H1 (cell line): ENCODE results near the gene ASIC2. TPM values are rescaled to one million over a fixed set of nuclear protein-coding genes. Genes with fewer than 3 reads are reported as not detected.

Experiments used
- CTCF ChIA-PET: fragments of 300-600 bp; sonication (Branson Sonifier 250); formaldehyde crosslinking; loops from one replicate; lab custom pipeline; 2021; ENCODE audit not compliant: partially characterized antibody; lab: Charles Lee
- POLR2A ChIA-PET: fragments of 300-600 bp; sonication (Branson Sonifier 250); formaldehyde crosslinking; loops from one replicate; lab custom pipeline; 2021; ENCODE audit warnings: inconsistent platforms; ENCODE audit not compliant: partially characterized antibody; lab: Charles Lee
- DNase-seq, 2 experiments: peaks; one replicate each; pipeline versions ENCODE4 v3.0.0 to v3.0.0-alpha.2; 2010 to 2022; ENCODE audit warnings: low spot score in 2 of 2, low read depth in 1 of 2, mixed read lengths in 1 of 2
- FAIRE-seq: peaks from 2 replicates; lab custom pipeline; 2011; peaks lifted over from hg19 to GRCh38; lab: Jason Lieb, UNC
- H2AFZ ChIP-seq: 2 replicates; pipeline ENCODE4 v1.8.1; 2012; ENCODE audit warnings: low read length, inconsistent platforms
- H2AK5ac ChIP-seq: 2 replicates; pipeline ENCODE4 v1.6.1; 2013; ENCODE audit warnings: low read depth, low read length
- H2BK120ac ChIP-seq: replicated peaks from 2 replicates; pipeline ENCODE3; 2013; ENCODE audit warnings: low read depth, low read length, inconsistent platforms
- H2BK12ac ChIP-seq: 2 replicates; pipeline ENCODE4 v1.6.1; 2013; ENCODE audit warnings: low read depth, low read length
- H2BK15ac ChIP-seq: 2 replicates; pipeline ENCODE4 v1.6.1; 2013; ENCODE audit warnings: low read length
- H2BK20ac ChIP-seq: 2 replicates; pipeline ENCODE4 v1.6.1; 2013; ENCODE audit warnings: low read length
- H2BK5ac ChIP-seq: 2 replicates; pipeline ENCODE4 v1.6.1; 2013; ENCODE audit warnings: low read depth, low read length
- H3K14ac ChIP-seq: 2 replicates; pipeline ENCODE4 v1.6.1; 2013; ENCODE audit warnings: inconsistent platforms; ENCODE audit not compliant: insufficient read length
- H3K18ac ChIP-seq: 2 replicates; pipeline ENCODE4 v1.6.1; 2013; ENCODE audit warnings: low read length; ENCODE audit errors: extremely low read depth
- H3K23ac ChIP-seq: 2 replicates; pipeline ENCODE4 v1.6.1; 2013; ENCODE audit warnings: inconsistent platforms; ENCODE audit not compliant: insufficient read length
- H3K23me2 ChIP-seq: 2 replicates; pipeline ENCODE4 v1.6.1; 2013; ENCODE audit warnings: low read depth, low read length
- H3K27ac ChIP-seq: 2 replicates; pipeline ENCODE4 v1.6.1; 2011; ENCODE audit warnings: low read depth, low read length, inconsistent platforms
- H3K27me3 ChIP-seq, 4 experiments: replicated peaks in 1 of 4; 1 replicate in 1 of 4; 2 replicates in 3 of 4; pipeline versions ENCODE4 v1.6.1 to v1.8.1; 2011 to 2013; ENCODE audit warnings: low read length in 3 of 4, mild to moderate bottlenecking in 3 of 4, inconsistent platforms in 2 of 4, mixed read lengths in 2 of 4, moderate library complexity in 1 of 4; ENCODE audit not compliant: control insufficient read depth in 3 of 4, insufficient read depth in 3 of 4; ENCODE audit errors: extremely low read depth in 1 of 4
- H3K36me3 ChIP-seq, 4 experiments: 2 replicates each; pipeline versions ENCODE4 v1.6.1 to v1.8.1; 2011 to 2013; ENCODE audit warnings: mild to moderate bottlenecking in 4 of 4, low read length in 3 of 4, moderate library complexity in 2 of 4, control low read depth in 1 of 4, inconsistent platforms in 1 of 4; ENCODE audit not compliant: insufficient read depth in 4 of 4, control insufficient read depth in 2 of 4
- H3K4ac ChIP-seq: replicated peaks from 2 replicates; pipeline ENCODE3; 2013; ENCODE audit warnings: low read length, low read depth, mixed read lengths, inconsistent platforms; ENCODE audit not compliant: insufficient read length
- H3K4me1 ChIP-seq, 4 experiments: replicated peaks in 1 of 4; 1 replicate in 1 of 4; 2 replicates in 3 of 4; pipeline versions ENCODE4 v1.6.1 to v1.8.1; 2011 to 2013; ENCODE audit warnings: low read length in 3 of 4, inconsistent platforms in 2 of 4, mixed read lengths in 1 of 4; ENCODE audit not compliant: insufficient read depth in 4 of 4, control insufficient read depth in 3 of 4
- H3K4me2 ChIP-seq, 2 experiments: 2 replicates each; pipeline versions ENCODE4 v1.6.1 to v1.8.1; 2011 to 2013; ENCODE audit warnings: low read depth in 2 of 2, low read length in 2 of 2, control low read depth in 1 of 2, inconsistent platforms in 1 of 2, mild to moderate bottlenecking in 1 of 2; ENCODE audit not compliant: insufficient read depth in 1 of 2
- H3K4me3 ChIP-seq, 4 experiments: fragments of 200-600, 300-600 bp in 1 of 4; sonication (generic), shearing (Covaris generic), sonication (Bioruptor Twin) in 1 of 4; 2 replicates each; pipeline versions ENCODE4 v1.5.1 to v1.8.1; 2011 to 2016; ENCODE audit warnings: low read length in 4 of 4, low read depth in 3 of 4, control low read depth in 2 of 4, inconsistent platforms in 2 of 4, mild to moderate bottlenecking in 2 of 4, mixed read lengths in 1 of 4, moderate library complexity in 1 of 4; ENCODE audit not compliant: insufficient read depth in 2 of 4; ENCODE audit errors: extremely low read depth in 1 of 4
- H3K56ac ChIP-seq: replicated peaks from 2 replicates; pipeline ENCODE3; 2013; ENCODE audit warnings: low read depth, mild to moderate bottlenecking, mixed read lengths, low read length, inconsistent platforms; ENCODE audit not compliant: insufficient read length
- H3K79me1 ChIP-seq: 2 replicates; pipeline ENCODE4 v1.6.1; 2013; ENCODE audit warnings: low read depth, low read length, control low read depth
- H3K79me2 ChIP-seq, 2 experiments: 2 replicates each; pipeline versions ENCODE4 v1.6.1 to v1.8.1; 2012 to 2013; ENCODE audit warnings: low read length in 2 of 2, mild to moderate bottlenecking in 2 of 2, inconsistent platforms in 1 of 2; ENCODE audit not compliant: insufficient read depth in 2 of 2, control insufficient read depth in 1 of 2
- H3K9ac ChIP-seq, 4 experiments: replicated peaks in 1 of 4; 1 replicate in 1 of 4; 2 replicates in 3 of 4; pipeline versions ENCODE4 v1.6.1 to v1.8.1; 2011 to 2013; ENCODE audit warnings: low read depth in 3 of 4, low read length in 3 of 4, control low read depth in 2 of 4, mild to moderate bottlenecking in 2 of 4, moderate library complexity in 2 of 4, inconsistent platforms in 1 of 4; ENCODE audit errors: extremely low read depth in 1 of 4
- H3K9me3 ChIP-seq, 2 experiments: 2 replicates each; pipeline versions ENCODE4 v1.6.1 to v1.8.1; 2012 to 2013; ENCODE audit warnings: mild to moderate bottlenecking in 2 of 2, moderate library complexity in 2 of 2, control low read depth in 1 of 2, inconsistent platforms in 1 of 2, low read depth in 1 of 2, low read length in 1 of 2, mixed read lengths in 1 of 2; ENCODE audit not compliant: insufficient read depth in 2 of 2
- H4K20me1 ChIP-seq, 2 experiments: replicated peaks in 1 of 2; 2 replicates each; pipeline versions ENCODE3 to v1.8.1; 2011 to 2013; ENCODE audit warnings: inconsistent platforms in 2 of 2, low read length in 2 of 2, mild to moderate bottlenecking in 1 of 2; ENCODE audit not compliant: insufficient read depth in 2 of 2, control insufficient read depth in 1 of 2
- H4K5ac ChIP-seq: 2 replicates; pipeline ENCODE4 v1.6.1; 2013; ENCODE audit warnings: low read length, low read depth, mixed read lengths, inconsistent platforms; ENCODE audit not compliant: insufficient read length
- H4K8ac ChIP-seq: 2 replicates; pipeline ENCODE4 v1.8.0; 2013; ENCODE audit warnings: mild to moderate bottlenecking, moderate library complexity, low read length, inconsistent platforms; ENCODE audit not compliant: insufficient read depth; ENCODE audit errors: extremely low read depth
- H4K91ac ChIP-seq: replicated peaks from 2 replicates; pipeline ENCODE3; 2013; ENCODE audit warnings: low read length, mixed read lengths, inconsistent platforms; ENCODE audit not compliant: insufficient read length
- BACH1 ChIP-seq: IDR thresholded peaks from 2 replicates; pipeline ENCODE4 v1.6.1; 2012; ENCODE audit warnings: low read length, improper control_type of control experiment
- BCL11A ChIP-seq, 2 experiments: IDR thresholded peaks; one replicate each; pipeline ENCODE4 v1.6.1; 2011; ENCODE audit warnings: low read depth in 2 of 2, low read length in 2 of 2, mild to moderate bottlenecking in 2 of 2
- EP300 ChIP-seq, 2 experiments: IDR thresholded peaks; 1 replicate in 1 of 2; 2 replicates in 1 of 2; pipeline ENCODE4 v1.6.1; 2011 to 2012; ENCODE audit warnings: low read depth in 2 of 2, low read length in 2 of 2, mild to moderate bottlenecking in 2 of 2, borderline replicate concordance in 1 of 2, inconsistent platforms in 1 of 2, moderate library complexity in 1 of 2
- EZH2 ChIP-seq: fragments of 200-600 bp; sonication (generic); IDR thresholded peaks from 2 replicates; pipeline ENCODE4 v1.7.1; 2012; ENCODE audit warnings: low read depth, mild to moderate bottlenecking, moderate library complexity, low read length, inconsistent platforms; ENCODE audit not compliant: severe bottlenecking
- JUND ChIP-seq: IDR thresholded peaks from 2 replicates; pipeline ENCODE4 v1.6.1; 2011; ENCODE audit warnings: mild to moderate bottlenecking, improper control_type of control experiment, low read length
- KDM4A ChIP-seq: IDR thresholded peaks from one replicate; pipeline ENCODE4 v1.7.1; 2012; ENCODE audit warnings: low read depth, mild to moderate bottlenecking, moderate library complexity, low read length, inconsistent platforms; ENCODE audit not compliant: severe bottlenecking
- POU5F1 ChIP-seq: IDR thresholded peaks from 2 replicates; pipeline ENCODE4 v1.6.1; 2011; ENCODE audit warnings: low read depth, mild to moderate bottlenecking, low read length, moderate library complexity
- RFX5 ChIP-seq: IDR thresholded peaks from 2 replicates; pipeline ENCODE4 v1.6.1; 2011; ENCODE audit warnings: low read depth, low read length, improper control_type of control experiment, borderline replicate concordance
- SP4 ChIP-seq: IDR thresholded peaks from 2 replicates; pipeline ENCODE4 v1.6.1; 2012; ENCODE audit warnings: low read length, inconsistent platforms
- SUZ12 ChIP-seq: fragments of 200-600 bp; sonication (generic); IDR thresholded peaks from 2 replicates; pipeline ENCODE4 v1.6.1; 2012; ENCODE audit warnings: mild to moderate bottlenecking, inconsistent platforms, low read length, moderate library complexity, mixed read lengths
- TBP ChIP-seq: IDR thresholded peaks from 2 replicates; pipeline ENCODE4 v1.6.1; 2011; ENCODE audit warnings: low read depth, low read length, improper control_type of control experiment
- TCF12 ChIP-seq: IDR thresholded peaks from 2 replicates; pipeline ENCODE4 v1.6.1; 2011; ENCODE audit warnings: low read depth, mild to moderate bottlenecking, low read length
- WGBS, 2 experiments: shearing (Covaris generic) in 1 of 2; methylation state at CpG; one replicate each; pipeline versions ENCODE4 v1.1.6 to v1.1.7; 2013 to 2015; ENCODE audit warnings: low lambda C conversion rate in 2 of 2, mixed read lengths in 2 of 2, inconsistent platforms in 1 of 2, low coverage in 1 of 2, missing lambda C conversion rate in 1 of 2; ENCODE audit not compliant: insufficient replicate concordance in 2 of 2, insufficient coverage in 1 of 2, insufficient read length in 1 of 2; ENCODE audit errors: extremely low coverage in 1 of 2, missing lambda C conversion rate in 1 of 2; 5-methylcytosine and 5-hydroxymethylcytosine counted together
- polyA plus RNA-seq, 7 experiments: library from polyadenylated mRNA; depleted of rRNA in 3 of 7; stranded (reverse) in 5 of 7; unstranded in 2 of 7; fragments of >200 nt in 5 of 7; fragments of 200-250 nt in 2 of 7; gene quantifications; 1 replicate in 5 of 7; 2 replicates in 1 of 7; 4 replicates in 1 of 7; pipeline versions ENCODE4 v1.2.1 to v1.2.3, GENCODE V29; 2011 to 2013; ENCODE audit warnings: missing spikeins in 2 of 7, mixed read lengths in 2 of 7
- total RNA-seq: library from RNA; stranded (reverse); fragmentation: NEBNext Ultra II Directional; extraction: Animal tissue kit (Norgen Biotek cat#: 25700); gene quantifications from 2 replicates; pipeline ENCODE4 v1.2.1, GENCODE V29; 2021

ASIC2 gene
- total and polyA plus RNA-seq, 2 of the 8 experiments (the other 6 are each of a cell fraction or from before 2014, with no cell fraction given), result 0.86 to 1.2 TPM

GRCh38 chr17:33225509-33225908 lies 67.6 kb downstream of the ASIC2 start:
- Histone ChIP-seq H2BK20ac (no peak overlapping the region), H3K23me2 (no peaks in the 10 kb centered on the region), H3K4me1 (no peaks in the 10 kb centered on the region), H3K56ac (no peak overlapping the region), H3K4me2 (no peak overlapping the region), H3K23ac (no peak overlapping the region), H2AFZ (no peak overlapping the region), H4K91ac (no peak overlapping the region), H3K9me3 (no peaks in the 10 kb centered on the region), H3K4ac (no peak overlapping the region), H2AK5ac (no peak overlapping the region), H3K4me3 (no peak overlapping the region), H2BK12ac (no peak overlapping the region), H3K36me3 (no peaks in the 10 kb centered on the region), H3K18ac (no peak overlapping the region; the same call in 1 of the 2 replicates), H2BK15ac (no peak overlapping the region), H4K5ac (no peak overlapping the region), H3K14ac (no peak overlapping the region), H4K8ac (no peak overlapping the region), H4K20me1 (no peaks in the 10 kb centered on the region), H2BK5ac (no peak overlapping the region), H3K9ac (no peak overlapping the region), H3K79me2 (no peaks in the 10 kb centered on the region), H3K27me3 (no peaks in the 10 kb centered on the region), H2BK120ac (no peak overlapping the region), H3K27ac (no peak overlapping the region), H3K79me1 (no peaks in the 10 kb centered on the region)
- no peak for DNase-seq
- CTCF ChIA-PET, result no interaction called here
- WGBS, 2 experiments, result 86% methylated on average over 1 of the region's 1 CpG; no CpG with 5 or more reads in 1 of the 2 experiments
- no peak for FAIRE-seq
- POLR2A ChIA-PET, result no interaction called here
- TF ChIP-seq KDM4A (no peak), BACH1 (no peak), RFX5 (no peak), EZH2 (no peak), TCF12 (no peak), TBP (no peak), BCL11A (IDR thresholded peaks at IDR 0.05; ENCODE audit: low read depth in 2 of 2, low read length in 2 of 2) (no peak), EP300 (IDR thresholded peaks at IDR 0.05; ENCODE audit: borderline replicate concordance in 1 of 2, low read depth in 2 of 2, low read length in 2 of 2) (no peak), JUND (no peak), SP4 (no peak), POU5F1 (no peak), SUZ12 (no peak)
